GM12873 (cell line): ENCODE measurements around the gene SKI.

ENCODE experiments used
- CTCF ChIP-seq: IDR thresholded peaks from 2 replicates; pipeline ENCODE4 v1.5.1; 2012; ENCODE audit warnings: low read depth, mild to moderate bottlenecking, moderate library complexity, low read length, control low read depth; ENCODE audit not compliant: insufficient read depth; ENCODE audit errors: missing control alignments

Gene SKI

GRCh38 chr1:2279210-2279639 is 51.1 kb downstream of the SKI start:
- no peak for TF ChIP-seq CTCF

GRCh38 chr1:2279817-2280216 is 51.7 kb downstream of the SKI start:
- no peak for TF ChIP-seq CTCF

GRCh38 chr1:2282556-2283270 is 54.6 kb downstream of the SKI start:
- TF ChIP-seq CTCF = no peak

- TF ChIP-seq CTCF = no peak
These were observed 55.4 kb downstream of the SKI start for GRCh38 chr1:2283371-2283990.

GRCh38 chr1:2283991-2284895 is 56.1 kb downstream of the SKI start:
- no peak for TF ChIP-seq CTCF

- TF ChIP-seq CTCF = no peak
These were observed 56.8 kb downstream of the SKI start for GRCh38 chr1:2284932-2285331.

- no peak for TF ChIP-seq CTCF
These were observed 58.8 kb downstream of the SKI start for GRCh38 chr1:2286923-2287322.
